GM23338 (cell line): ENCODE measurements around the gene TSPAN3.

Source experiments
- CREB1 ChIP-seq: fragments of 250-450 bp; sonication (Bioruptor Pico); IDR thresholded peaks from 2 replicates; pipeline ENCODE4 v1.5.0; 2020; ENCODE audit warnings: low read depth, mild to moderate bottlenecking, moderate library complexity
- ETS1 ChIP-seq: IDR thresholded peaks from 2 replicates; pipeline ENCODE4 v1.6.1; 2016; ENCODE audit warnings: antibody characterized with exemption
- EZH2 ChIP-seq: fragments of 200-600 bp; sonication (generic); IDR thresholded peaks from one replicate; pipeline ENCODE4 v1.8.0; 2017; ENCODE audit warnings: antibody characterized with exemption, mild to moderate bottlenecking, low read depth; ENCODE audit not compliant: unreplicated experiment
- EZH2phosphoT487 ChIP-seq: fragments of 200-600 bp; sonication (generic); IDR thresholded peaks from one replicate; pipeline ENCODE4 v1.8.1; 2018; ENCODE audit warnings: antibody characterized with exemption; ENCODE audit not compliant: unreplicated experiment
- JUNB ChIP-seq: IDR thresholded peaks from one replicate; pipeline ENCODE4 v1.6.1; 2016; ENCODE audit warnings: antibody characterized with exemption; ENCODE audit not compliant: unreplicated experiment
- NANOG ChIP-seq: IDR thresholded peaks from 2 replicates; pipeline ENCODE4 v1.6.1; 2016; ENCODE audit warnings: antibody characterized with exemption, borderline replicate concordance
- POLR2AphosphoS5 ChIP-seq: IDR thresholded peaks from 2 replicates; pipeline ENCODE4 v1.6.1; 2016; ENCODE audit warnings: antibody characterized with exemption, low read depth
- REST ChIP-seq: IDR thresholded peaks from one replicate; pipeline ENCODE4 v1.6.1; 2018; ENCODE audit warnings: antibody characterized with exemption; ENCODE audit not compliant: unreplicated experiment
- ZNF114 ChIP-seq: fragments of 250-450 bp; sonication (Bioruptor Pico); IDR thresholded peaks from 2 replicates; pipeline ENCODE4 v1.5.0; 2020; ENCODE audit warnings: mild to moderate bottlenecking, moderate library complexity
- TF ChIP-seq, protein P1 (sequence below), 2 experiments: fragments of 200-600 bp in 1 of 2; sonication (generic) in 1 of 2; conservative IDR thresholded peaks; 2 replicates each; pipeline versions ENCODE4 v1.5.1 to v1.6.1; 2016 to 2017; ENCODE audit warnings: antibody characterized with exemption in 2 of 2, low read depth in 2 of 2, mild to moderate bottlenecking in 2 of 2, moderate library complexity in 1 of 2

DNA sequence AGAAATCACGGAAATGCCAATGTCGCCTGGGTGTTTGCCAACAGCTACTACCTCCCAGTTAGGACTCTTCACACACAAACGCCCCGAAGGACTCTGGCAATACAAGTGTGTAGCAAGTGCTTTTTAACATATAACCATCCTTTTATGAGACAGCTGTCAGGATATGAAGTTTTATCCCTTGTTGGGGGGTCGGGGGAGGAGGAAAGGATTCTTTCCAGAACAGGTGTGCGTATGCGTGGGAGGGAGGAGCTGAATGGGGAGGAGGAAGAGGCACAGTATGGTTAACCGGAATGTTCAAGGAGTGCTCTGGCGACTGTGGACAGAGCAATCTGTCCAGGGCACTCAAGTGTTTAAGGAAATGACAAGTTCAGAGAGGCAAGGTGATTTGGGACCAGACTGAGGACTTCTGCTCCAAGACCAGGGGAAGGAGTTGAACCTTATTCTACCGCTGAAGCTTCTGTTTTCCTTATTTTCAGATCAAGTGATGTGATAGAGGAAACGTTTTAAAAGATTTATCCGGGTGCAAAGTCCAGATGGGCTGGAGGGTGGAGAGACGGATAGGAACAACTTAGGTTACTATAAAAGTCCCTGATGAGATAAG is 1.3 kb downstream of the TSPAN3 start:
- TF ChIP-seq EZH2 (no peak), CREB1 (CRISPR knock-in tag) (no peak), POLR2AphosphoS5 (no peak), REST (no peak), ETS1 (no peak), NANOG (no peak), EZH2phosphoT487 (no peak), JUNB (no peak), ZNF114 (CRISPR knock-in tag) (no peak)
- TF ChIP-seq, protein P1, sequence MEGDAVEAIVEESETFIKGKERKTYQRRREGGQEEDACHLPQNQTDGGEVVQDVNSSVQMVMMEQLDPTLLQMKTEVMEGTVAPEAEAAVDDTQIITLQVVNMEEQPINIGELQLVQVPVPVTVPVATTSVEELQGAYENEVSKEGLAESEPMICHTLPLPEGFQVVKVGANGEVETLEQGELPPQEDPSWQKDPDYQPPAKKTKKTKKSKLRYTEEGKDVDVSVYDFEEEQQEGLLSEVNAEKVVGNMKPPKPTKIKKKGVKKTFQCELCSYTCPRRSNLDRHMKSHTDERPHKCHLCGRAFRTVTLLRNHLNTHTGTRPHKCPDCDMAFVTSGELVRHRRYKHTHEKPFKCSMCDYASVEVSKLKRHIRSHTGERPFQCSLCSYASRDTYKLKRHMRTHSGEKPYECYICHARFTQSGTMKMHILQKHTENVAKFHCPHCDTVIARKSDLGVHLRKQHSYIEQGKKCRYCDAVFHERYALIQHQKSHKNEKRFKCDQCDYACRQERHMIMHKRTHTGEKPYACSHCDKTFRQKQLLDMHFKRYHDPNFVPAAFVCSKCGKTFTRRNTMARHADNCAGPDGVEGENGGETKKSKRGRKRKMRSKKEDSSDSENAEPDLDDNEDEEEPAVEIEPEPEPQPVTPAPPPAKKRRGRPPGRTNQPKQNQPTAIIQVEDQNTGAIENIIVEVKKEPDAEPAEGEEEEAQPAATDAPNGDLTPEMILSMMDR (conservative IDR thresholded peaks at IDR 0.05; ENCODE audit: low read depth in 2 of 2) = no peak
